SKM-1 (cell line): ENCODE data around the gene PLCE1.

Source experiments
- DNase-seq: peaks from one replicate; lab custom pipeline; 2025; ENCODE audit not compliant: unreplicated experiment; lab: John Stamatoyannopoulos, UW

Gene PLCE1

GRCh38 chr10:93993414-93993781 is 333 bp upstream of the PLCE1 start:
- no peak for DNase-seq

- DNase-seq = no peak
Measured at GRCh38 chr10:93994438-93994801, 689 bp downstream of the PLCE1 start.

- DNase-seq = no peak
Measured at GRCh38 chr10:93995182-93995581, 1.5 kb downstream of the PLCE1 start.

GRCh38 chr10:93995598-93996271 is 2.0 kb downstream of the PLCE1 start:
- DNase-seq = no peak

GRCh38 chr10:93996551-93996950 is 2.8 kb downstream of the PLCE1 start:
- no peak for DNase-seq

- DNase-seq = no peak
Measured at GRCh38 chr10:93997546-93997945, 3.8 kb downstream of the PLCE1 start.

- DNase-seq = no peak
Measured at GRCh38 chr10:93999401-93999851, 5.7 kb downstream of the PLCE1 start.

- DNase-seq = no peak
Measured at GRCh38 chr10:94000638-94001415, 7.1 kb downstream of the PLCE1 start.

GRCh38 chr10:94001416-94001810 is 7.7 kb downstream of the PLCE1 start:
- no peak for DNase-seq

GRCh38 chr10:94002156-94002555 is 8.4 kb downstream of the PLCE1 start:
- DNase-seq = no peak

GRCh38 chr10:94003488-94003887 is 9.8 kb downstream of the PLCE1 start:
- DNase-seq = no peak

- DNase-seq = no peak
Measured at GRCh38 chr10:94005050-94005449, 11.3 kb downstream of the PLCE1 start.

- DNase-seq = no peak
Measured at GRCh38 chr10:94006591-94007550, 13.1 kb downstream of the PLCE1 start.

- DNase-seq = no peak
Measured at GRCh38 chr10:94008526-94008925, 14.8 kb downstream of the PLCE1 start.

- DNase-seq = no peak
Measured at GRCh38 chr10:94010116-94010515, 16.4 kb downstream of the PLCE1 start.

GRCh38 chr10:94010886-94011285 is 17.2 kb downstream of the PLCE1 start:
- no peak for DNase-seq

- DNase-seq = no peak
Measured at GRCh38 chr10:94011296-94011695, 17.6 kb downstream of the PLCE1 start.

GRCh38 chr10:94012834-94013233 is 19.1 kb downstream of the PLCE1 start:
- no peak for DNase-seq

- no peak for DNase-seq
Measured at GRCh38 chr10:94013331-94013760, 19.6 kb downstream of the PLCE1 start.

- DNase-seq = no peak
Measured at GRCh38 chr10:94014304-94014703, 20.6 kb downstream of the PLCE1 start.
